Stimulated activated effector memory CD8-positive, alpha-beta T cell treated with anti-CD3 and anti-CD28 coated beads, Interleukin-12 subunit alpha, Interleukin-12 subunit beta, amount 100 ng/mL, for 72 hours (primary cell): ENCODE results near the gene FAM83D.
"Not testable (repeated sequence)": the region's sequence is repeated elsewhere in the genome, so short reads cannot be mapped to it uniquely, and the experiment has no call there.

Source experiments
- ATAC-seq: fragments of 150-1000 bp; cut with Tn5 transposase; 2 replicates; pipeline ENCODE4 v1.10.0; 2021
- DNase-seq, 2 donors: peaks; one replicate each; pipeline ENCODE4 v3.0.0; 2021 to 2022; ENCODE audit warnings: low spot score in 2 of 2
- H3K27ac Mint-ChIP-seq: one replicate; pipeline ENCODE4 v1.8.0; 2022; ENCODE audit warnings: mild to moderate bottlenecking, mixed read lengths
- H3K36me3 Mint-ChIP-seq: one replicate; pipeline ENCODE4 v1.8.0; 2022; ENCODE audit warnings: mild to moderate bottlenecking, mixed read lengths
- H3K4me1 Mint-ChIP-seq: one replicate; pipeline ENCODE4 v1.8.0; 2022; ENCODE audit warnings: mixed read lengths
- H3K4me3 Mint-ChIP-seq: one replicate; pipeline ENCODE4 v1.8.0; 2022; ENCODE audit warnings: mild to moderate bottlenecking, mixed read lengths
- H3K9me3 Mint-ChIP-seq: one replicate; pipeline ENCODE4 v1.8.0; 2022; ENCODE audit warnings: mixed read lengths

Gene FAM83D

DNA sequence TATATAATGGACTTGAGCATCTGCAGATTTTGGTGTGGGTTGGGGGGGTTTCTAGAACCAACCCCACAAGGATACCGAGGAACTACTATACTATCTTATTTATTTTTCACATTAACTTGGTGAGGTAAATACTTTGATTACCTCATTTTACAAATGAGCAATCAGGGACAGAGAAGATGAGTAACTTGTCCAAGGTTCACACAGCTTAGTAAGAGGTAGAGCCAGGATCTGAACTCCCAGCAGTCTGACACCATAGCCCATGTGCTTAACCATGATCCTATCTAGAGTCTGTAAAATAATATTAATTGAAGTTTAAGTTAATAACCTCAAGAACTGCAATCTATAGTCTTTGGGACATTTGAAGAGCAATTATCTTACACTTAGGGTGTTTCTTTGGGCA is 64.5 kb downstream of the FAM83D start:
- H3K4me1 Mint-ChIP-seq, result peaks cover 8% of the 10 kb centered on the region
- H3K4me3 Mint-ChIP-seq, result no peak overlapping the region
- H3K36me3 Mint-ChIP-seq, result peaks cover 69% of the 10 kb centered on the region

DNA sequence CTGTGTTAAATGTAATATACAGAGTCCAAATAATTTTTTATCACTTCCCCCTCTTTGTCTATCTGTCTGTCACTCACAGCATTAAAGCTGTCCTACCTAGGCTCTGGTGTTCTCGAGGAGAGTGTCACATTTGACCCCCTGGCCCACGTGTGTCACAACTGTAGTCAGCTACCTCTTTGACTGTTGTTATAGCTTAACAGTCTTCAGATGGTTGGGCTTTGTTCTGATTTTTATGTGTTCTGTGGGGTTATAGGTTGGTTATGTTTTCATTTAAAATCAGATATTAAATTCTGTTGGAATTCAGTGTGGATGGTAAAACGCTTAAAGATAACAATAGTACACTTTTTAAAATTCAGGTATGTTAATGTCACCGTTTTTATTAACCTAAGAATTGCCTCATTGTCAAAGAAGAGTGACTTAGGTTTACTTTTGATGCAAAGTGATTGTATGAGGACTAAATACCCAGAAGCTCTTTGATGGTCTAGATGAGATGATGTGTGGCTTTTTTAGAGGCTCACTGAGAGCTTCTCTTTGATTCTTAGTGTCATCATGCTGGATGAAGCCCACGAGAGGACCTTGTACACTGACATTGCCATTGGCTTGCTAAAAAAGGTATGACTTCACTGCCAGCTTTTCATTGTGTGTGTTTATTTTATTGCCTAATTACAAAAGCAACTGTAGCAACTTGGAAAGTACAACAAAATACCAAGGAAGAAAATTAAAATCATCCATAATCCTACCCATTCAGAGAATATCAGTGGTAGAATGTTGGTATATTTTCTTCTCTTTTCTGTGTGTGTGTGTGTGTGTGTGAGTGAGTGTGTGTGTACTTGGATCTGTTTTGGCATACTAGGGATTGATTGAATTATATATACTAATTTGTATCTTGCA is 65.8 kb downstream of the FAM83D start:
- Mint-ChIP-seq H3K36me3 (peaks cover 71% of the 10 kb centered on the region), H3K4me3 (no peak overlapping the region), H3K27ac (peak overlapping the region; percentile 4), H3K4me1 (peaks cover 17% of the 10 kb centered on the region), H3K9me3 (no peaks in the 10 kb centered on the region)
- DNase-seq (no peak), ATAC-seq (no peak)

More for the DNA sequence above, 64.5 kb downstream of the FAM83D start:
- Mint-ChIP-seq H3K9me3 (no peaks in the 10 kb centered on the region), H3K27ac (no peak overlapping the region)
- no peak for DNase-seq
- ATAC-seq, result no peak

DNA sequence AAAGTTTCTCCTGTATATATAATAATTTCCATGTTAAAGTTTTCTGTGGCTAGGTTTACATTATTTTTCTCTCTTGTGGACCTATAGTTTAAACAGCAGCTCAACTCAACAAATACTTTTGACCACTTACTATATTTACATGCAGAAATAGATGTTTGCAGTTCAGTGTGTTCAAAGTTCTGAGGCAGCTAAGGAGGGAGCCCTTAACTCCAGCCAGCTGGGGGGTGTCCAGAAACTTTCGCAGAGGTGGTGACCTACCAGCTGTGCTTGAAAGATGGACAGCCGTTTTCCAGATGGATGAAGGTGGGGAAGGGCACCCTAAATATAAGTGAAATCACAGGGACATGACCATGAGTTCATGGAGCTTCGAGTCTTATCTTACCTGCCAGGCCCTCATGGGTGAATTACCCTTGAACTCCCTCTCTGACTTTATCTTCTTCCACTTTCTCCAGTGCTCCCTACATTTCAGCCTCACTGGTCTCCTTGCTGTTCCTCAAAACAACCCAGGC is 69.4 kb downstream of the FAM83D start:
- Mint-ChIP-seq H3K9me3 (no peaks in the 10 kb centered on the region), H3K4me3 (no peak overlapping the region), H3K36me3 (peaks cover 71% of the 10 kb centered on the region), H3K4me1 (peaks cover 39% of the 10 kb centered on the region), H3K27ac (no peak overlapping the region)
- ATAC-seq (no peak), DNase-seq (no peak)

DNA sequence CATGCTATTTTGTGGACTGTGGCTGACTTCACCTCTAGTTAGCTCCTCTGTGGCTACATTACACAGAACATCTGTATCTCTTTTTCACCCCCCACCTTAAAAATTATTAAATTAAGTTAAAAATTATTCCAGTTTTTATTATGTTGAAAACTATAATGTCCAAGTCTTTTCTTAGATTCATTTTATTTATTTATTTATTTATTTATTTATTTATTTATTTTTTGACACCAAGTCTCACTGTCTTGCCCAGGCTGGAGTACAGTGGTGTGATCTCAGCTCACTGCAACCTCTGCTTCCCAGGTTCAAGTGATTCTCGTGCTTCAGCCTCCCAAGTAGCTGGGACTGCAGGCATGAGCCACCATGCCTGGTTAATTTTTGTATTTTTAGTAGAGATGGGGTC is 70.6 kb downstream of the FAM83D start:
- not testable (repeated sequence) for H3K27ac Mint-ChIP-seq, ATAC-seq, DNase-seq, H3K9me3 Mint-ChIP-seq, H3K4me3 Mint-ChIP-seq
- H3K4me1 Mint-ChIP-seq, result peaks cover 39% of the 10 kb centered on the region
- H3K36me3 Mint-ChIP-seq, result peaks cover 76% of the 10 kb centered on the region

DNA sequence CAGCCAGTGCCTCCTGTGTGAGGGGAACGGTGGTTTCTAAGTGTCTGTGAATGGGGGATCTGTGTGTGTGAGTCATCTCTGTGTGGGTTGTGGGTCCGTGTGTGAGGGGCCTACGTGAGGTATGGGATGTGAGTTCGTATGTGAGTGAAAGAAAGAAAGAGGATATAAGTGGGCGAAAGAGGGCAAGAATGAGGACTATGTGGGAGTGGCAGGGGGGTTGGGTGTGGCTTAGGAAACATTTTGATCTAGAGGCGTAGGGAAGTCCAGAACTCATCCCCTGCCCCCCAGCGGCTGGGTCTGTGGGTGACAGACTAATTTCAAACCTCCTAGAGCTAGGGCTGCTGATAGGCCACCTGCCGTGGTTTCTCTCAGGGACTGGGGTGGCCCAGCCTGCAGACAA is 71.4 kb downstream of the FAM83D start:
- Mint-ChIP-seq H3K4me1 (peaks cover 39% of the 10 kb centered on the region), H3K9me3 (no peaks in the 10 kb centered on the region), H3K4me3 (peak overlapping the region; percentile 59), H3K36me3 (peaks cover 76% of the 10 kb centered on the region), H3K27ac (peak overlapping the region; percentile 6)
- peak; percentile 95 for ATAC-seq
- peak; percentile 55 to 88 for DNase-seq

DNA sequence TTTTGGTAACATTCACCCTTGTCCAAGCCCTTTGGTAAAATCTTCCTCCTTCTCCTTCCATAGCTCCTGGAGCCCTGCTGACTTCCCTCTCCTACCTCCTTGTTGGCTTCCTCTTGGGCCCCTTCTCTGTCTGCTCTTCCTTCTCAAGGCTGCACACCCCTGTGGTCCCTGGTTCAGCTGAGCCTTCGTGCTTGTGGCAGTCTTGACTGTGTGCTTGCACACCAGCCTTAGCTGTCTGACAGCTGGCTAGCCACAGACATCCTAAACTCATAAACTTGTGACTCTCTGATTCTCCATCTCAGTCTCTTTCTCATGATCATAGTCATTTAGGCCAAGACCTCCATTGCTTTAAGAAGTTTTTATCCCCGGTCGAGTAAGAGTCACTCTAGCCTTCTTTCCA is 73.0 kb downstream of the FAM83D start:
- H3K36me3 Mint-ChIP-seq, result peaks cover 87% of the 10 kb centered on the region
- no peaks in the 10 kb centered on the region for H3K9me3 Mint-ChIP-seq
- ATAC-seq, result peak; percentile 50
- H3K4me3 Mint-ChIP-seq, result peak overlapping the region; percentile 59
- DNase-seq, result peak in 1 of 2 donors; percentile 66
- H3K4me1 Mint-ChIP-seq, result peaks cover 39% of the 10 kb centered on the region
- peak overlapping the region; percentile 89 for H3K27ac Mint-ChIP-seq

DNA sequence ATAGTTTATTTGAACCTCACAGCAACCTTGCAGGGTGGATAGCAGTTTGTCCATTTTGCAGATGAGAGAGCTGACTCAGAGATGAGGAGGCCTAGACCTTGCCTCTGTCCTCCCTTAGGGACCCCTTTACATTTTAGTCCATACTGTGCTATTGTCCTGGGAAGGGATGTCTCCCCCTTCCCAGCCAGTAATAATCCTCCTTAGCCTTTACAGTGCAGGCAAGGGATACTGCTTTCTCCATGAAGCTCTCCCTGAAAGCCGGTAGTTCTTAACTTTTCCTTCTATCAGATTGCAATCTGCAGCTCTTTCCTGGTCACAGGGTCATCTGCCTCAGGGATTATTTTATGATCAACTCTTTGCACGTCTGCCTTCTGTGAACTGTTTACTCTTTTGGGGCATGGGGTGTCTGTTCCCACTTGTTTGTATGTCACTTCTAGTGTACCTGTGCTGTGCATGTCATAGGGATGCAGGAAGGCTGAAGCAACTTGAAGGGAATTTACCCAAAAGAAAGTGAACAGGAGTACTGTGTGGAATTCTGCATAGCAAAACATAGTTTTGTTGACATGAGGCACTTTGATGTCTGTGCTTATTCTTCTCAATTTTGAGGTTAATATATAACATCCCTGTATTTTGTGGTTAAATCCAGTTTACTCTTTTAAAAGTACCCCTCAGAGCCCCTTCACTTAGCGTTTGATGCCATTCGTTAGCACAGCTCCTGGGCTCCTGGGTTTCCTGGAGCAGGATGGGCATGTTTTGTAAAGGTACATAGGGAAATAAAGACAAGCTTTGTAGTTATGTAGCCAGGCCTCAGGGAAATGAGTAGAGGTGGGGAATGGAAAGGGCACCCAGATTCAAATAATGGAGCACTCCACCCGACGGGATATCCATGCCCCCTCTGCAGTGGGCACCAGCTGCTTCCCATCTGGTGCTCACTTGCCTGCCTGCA is 74.0 kb downstream of the FAM83D start:
- Mint-ChIP-seq H3K36me3 (peaks cover 87% of the 10 kb centered on the region), H3K9me3 (no peaks in the 10 kb centered on the region), H3K4me3 (peak overlapping the region; percentile 59), H3K27ac (no peak overlapping the region), H3K4me1 (peaks cover 39% of the 10 kb centered on the region)
- no peak for ATAC-seq
- DNase-seq, result no peak
